Measurements from ENCODE around the gene DNAJC5G.

DNA sequence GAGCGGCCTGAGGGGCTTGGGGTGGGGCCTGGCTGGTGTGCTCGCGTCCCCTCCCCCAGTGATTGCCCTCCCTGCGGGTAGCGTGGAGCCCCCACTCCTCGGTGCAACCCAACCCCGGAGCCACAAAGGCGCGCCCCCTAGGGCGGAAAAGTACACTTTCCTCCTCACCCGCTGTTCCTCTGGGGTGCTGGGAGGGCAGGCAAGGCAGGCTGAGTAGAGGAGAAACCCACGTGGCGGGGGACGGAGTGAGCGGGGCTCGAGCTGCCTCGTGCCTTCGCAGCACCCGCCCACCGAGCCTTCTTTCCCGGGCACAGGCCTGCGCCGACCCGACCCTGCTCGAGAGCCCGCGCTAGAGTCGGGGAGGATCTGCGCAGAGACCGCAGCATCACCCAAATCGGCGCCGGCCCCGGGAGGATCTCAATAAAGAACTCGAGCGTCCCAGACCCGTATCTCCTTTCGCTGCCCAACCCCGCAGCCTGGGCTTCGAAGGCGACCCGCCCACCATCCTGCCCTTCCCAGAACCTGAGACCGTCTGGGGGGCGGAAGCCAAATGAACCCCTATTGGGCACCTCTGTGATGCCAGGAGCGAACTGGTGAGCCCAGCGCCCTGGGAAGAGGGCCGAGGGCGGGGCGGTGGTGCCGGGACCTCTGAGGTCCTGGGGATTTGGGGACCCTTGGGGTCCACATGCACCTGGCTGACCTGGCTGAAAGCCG, 31.5 kb downstream of the DNAJC5G start:
- TF ChIP-seq, protein P1, sequence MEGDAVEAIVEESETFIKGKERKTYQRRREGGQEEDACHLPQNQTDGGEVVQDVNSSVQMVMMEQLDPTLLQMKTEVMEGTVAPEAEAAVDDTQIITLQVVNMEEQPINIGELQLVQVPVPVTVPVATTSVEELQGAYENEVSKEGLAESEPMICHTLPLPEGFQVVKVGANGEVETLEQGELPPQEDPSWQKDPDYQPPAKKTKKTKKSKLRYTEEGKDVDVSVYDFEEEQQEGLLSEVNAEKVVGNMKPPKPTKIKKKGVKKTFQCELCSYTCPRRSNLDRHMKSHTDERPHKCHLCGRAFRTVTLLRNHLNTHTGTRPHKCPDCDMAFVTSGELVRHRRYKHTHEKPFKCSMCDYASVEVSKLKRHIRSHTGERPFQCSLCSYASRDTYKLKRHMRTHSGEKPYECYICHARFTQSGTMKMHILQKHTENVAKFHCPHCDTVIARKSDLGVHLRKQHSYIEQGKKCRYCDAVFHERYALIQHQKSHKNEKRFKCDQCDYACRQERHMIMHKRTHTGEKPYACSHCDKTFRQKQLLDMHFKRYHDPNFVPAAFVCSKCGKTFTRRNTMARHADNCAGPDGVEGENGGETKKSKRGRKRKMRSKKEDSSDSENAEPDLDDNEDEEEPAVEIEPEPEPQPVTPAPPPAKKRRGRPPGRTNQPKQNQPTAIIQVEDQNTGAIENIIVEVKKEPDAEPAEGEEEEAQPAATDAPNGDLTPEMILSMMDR (IDR thresholded peaks at IDR 0.05) = no peak
- TF ChIP-seq POLR2A (IDR thresholded peaks at IDR 0.05; ENCODE audit: low read depth) (no peak), EP300 (IDR thresholded peaks at IDR 0.05) (no peak), POLR2AphosphoS5 (IDR thresholded peaks at IDR 0.05) (no peak)
